Cardiac muscle cell (in vitro differentiated cells and primary cell): ENCODE data around the gene GSKIP. TPM values are rescaled to one million over a fixed set of nuclear protein-coding genes. Genes with fewer than 3 reads are reported as not detected.
A peak's percentile ranks its signal among the peaks of the same experiment; 100 is the strongest.

Experiments
- DNase-seq, 2 donors: peaks; one replicate each; pipeline versions ENCODE4 v3.0.0 to v3.0.0-alpha.2; 2010 to 2017; ENCODE audit warnings: low read depth in 1 of 2, low spot score in 1 of 2
- H3K27ac ChIP-seq: fragments of 200-600 bp; sonication (generic); 2 replicates; pipeline ENCODE4 v1.5.1; 2016
- H3K27me3 ChIP-seq: fragments of 200-600 bp; sonication (generic); 2 replicates; pipeline ENCODE4 v1.6.0; 2016; ENCODE audit warnings: control low read depth
- H3K36me3 ChIP-seq: fragments of 200-600 bp; sonication (generic); 2 replicates; pipeline ENCODE4 v1.5.1; 2016; ENCODE audit warnings: control low read depth
- H3K4me1 ChIP-seq: fragments of 200-600 bp; sonication (generic); 2 replicates; pipeline ENCODE4 v1.8.1; 2017; ENCODE audit warnings: low read depth, mild to moderate bottlenecking, mixed run types
- H3K4me3 ChIP-seq: fragments of 200-600 bp; sonication (generic); 2 replicates; pipeline ENCODE4 v1.5.1; 2016; ENCODE audit warnings: mild to moderate bottlenecking
- H3K9me3 ChIP-seq: fragments of 200-600 bp; sonication (generic); 2 replicates; pipeline ENCODE4 v1.5.1; 2017; ENCODE audit warnings: low read depth, mild to moderate bottlenecking, control low read depth
- polyA plus RNA-seq: library from polyadenylated mRNA; unstranded; fragments of >200 nt; fragmentation: Nextera tagmentation; extraction: Ambion mirVana; gene quantifications from 2 replicates; pipeline ENCODE4 v1.2.1, GENCODE V29; 2016
- total RNA-seq: library from RNA; depleted of rRNA; stranded (reverse); fragments of >200 nt; gene quantifications from 2 replicates; pipeline ENCODE4 v1.2.3, GENCODE V29; 2016
- TF ChIP-seq, protein P1 (sequence below): IDR thresholded peaks from 2 replicates; pipeline ENCODE4 v1.5.1; 2012; ENCODE audit warnings: low read depth, mild to moderate bottlenecking, low read length

Gene GSKIP
- total and polyA plus RNA-seq, 2 experiments from 2014 or later: 11.8 to 30.8 TPM

DNA sequence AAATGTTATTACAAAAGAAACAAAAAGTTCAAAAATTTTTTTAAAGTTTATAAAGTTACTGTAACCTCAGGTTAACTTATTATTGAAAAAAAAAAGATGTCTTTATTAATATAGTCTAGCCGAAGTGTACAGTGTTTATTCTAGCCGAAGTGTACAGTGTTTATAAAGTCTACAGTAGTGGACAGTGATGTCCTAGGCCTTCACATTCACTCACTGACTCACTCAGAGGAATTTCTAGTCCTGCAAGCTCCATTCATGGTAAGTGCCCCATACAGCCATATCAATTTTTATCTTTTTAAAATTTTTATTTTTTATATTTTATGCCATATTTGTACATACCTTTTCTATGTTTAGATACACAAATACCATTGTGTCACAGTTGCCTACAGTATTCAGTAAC lies 10.6 kb upstream of the GSKIP start:
- Histone ChIP-seq H3K9me3 (no peaks in the 10 kb centered on the region), H3K27me3 (no peaks in the 10 kb centered on the region), H3K27ac (no peak overlapping the region), H3K4me1 (peaks cover 9% of the 10 kb centered on the region), H3K36me3 (no peaks in the 10 kb centered on the region), H3K4me3 (no peak overlapping the region)
- TF ChIP-seq, protein P1, sequence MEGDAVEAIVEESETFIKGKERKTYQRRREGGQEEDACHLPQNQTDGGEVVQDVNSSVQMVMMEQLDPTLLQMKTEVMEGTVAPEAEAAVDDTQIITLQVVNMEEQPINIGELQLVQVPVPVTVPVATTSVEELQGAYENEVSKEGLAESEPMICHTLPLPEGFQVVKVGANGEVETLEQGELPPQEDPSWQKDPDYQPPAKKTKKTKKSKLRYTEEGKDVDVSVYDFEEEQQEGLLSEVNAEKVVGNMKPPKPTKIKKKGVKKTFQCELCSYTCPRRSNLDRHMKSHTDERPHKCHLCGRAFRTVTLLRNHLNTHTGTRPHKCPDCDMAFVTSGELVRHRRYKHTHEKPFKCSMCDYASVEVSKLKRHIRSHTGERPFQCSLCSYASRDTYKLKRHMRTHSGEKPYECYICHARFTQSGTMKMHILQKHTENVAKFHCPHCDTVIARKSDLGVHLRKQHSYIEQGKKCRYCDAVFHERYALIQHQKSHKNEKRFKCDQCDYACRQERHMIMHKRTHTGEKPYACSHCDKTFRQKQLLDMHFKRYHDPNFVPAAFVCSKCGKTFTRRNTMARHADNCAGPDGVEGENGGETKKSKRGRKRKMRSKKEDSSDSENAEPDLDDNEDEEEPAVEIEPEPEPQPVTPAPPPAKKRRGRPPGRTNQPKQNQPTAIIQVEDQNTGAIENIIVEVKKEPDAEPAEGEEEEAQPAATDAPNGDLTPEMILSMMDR: no peak
- DNase-seq: no peak

GRCh38 chr14:96354246-96354645 lies 9.1 kb upstream of the GSKIP start:
- Histone ChIP-seq H3K4me1 (peaks cover 3% of the 10 kb centered on the region), H3K4me3 (no peak overlapping the region), H3K27me3 (no peaks in the 10 kb centered on the region), H3K36me3 (no peaks in the 10 kb centered on the region), H3K27ac (no peak overlapping the region), H3K9me3 (no peaks in the 10 kb centered on the region)
- TF ChIP-seq, protein P1: no peak
- DNase-seq: no peak

DNA sequence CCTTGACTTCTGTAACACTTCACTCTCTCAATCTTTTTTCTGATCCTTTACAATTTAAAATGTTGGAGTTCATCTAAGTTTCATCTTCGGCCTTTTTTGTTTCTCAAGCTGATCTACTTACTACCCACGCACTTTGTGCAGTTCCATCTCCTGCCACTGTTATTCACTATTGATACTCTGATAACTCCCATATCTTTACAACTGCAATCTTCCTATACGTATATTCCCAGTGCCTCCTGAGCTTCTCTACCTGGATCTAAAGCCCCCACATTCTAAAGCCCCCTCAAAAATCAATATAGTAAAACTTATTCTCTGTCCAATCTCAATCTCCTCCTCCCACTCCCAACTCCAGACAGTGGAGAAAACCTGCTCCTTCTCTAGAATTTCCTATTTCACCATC lies 6.1 kb upstream of the GSKIP start:
- TF ChIP-seq, protein P1: no peak
- Histone ChIP-seq H3K9me3 (no peaks in the 10 kb centered on the region), H3K27ac (no peak overlapping the region), H3K4me3 (no peak overlapping the region), H3K36me3 (no peaks in the 10 kb centered on the region), H3K27me3 (no peaks in the 10 kb centered on the region), H3K4me1 (peaks cover 11% of the 10 kb centered on the region)
- no peak for DNase-seq

DNA sequence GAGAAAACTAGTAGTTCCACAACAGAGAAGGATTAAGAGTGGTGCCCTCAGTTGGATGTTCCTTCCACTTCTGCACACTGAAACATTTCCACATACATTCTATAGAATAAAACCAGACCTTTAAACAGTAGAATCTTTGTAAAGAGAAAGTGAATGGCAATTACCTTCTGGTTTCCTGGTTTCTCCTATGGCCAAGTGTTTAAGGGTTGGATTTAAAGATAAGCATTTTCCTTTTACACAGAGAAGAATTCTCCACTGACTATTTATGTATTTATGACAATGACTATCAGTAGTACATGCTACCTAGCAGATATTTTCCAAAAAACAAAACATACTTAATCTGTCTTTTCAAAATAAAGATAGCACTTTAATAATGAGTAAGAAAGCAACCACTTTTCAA lies 3.4 kb upstream of the GSKIP start:
- no peak overlapping the region for H3K27ac ChIP-seq
- no peaks in the 10 kb centered on the region for H3K27me3 ChIP-seq
- H3K4me3 ChIP-seq: no peak overlapping the region
- H3K9me3 ChIP-seq: no peaks in the 10 kb centered on the region
- TF ChIP-seq, protein P1: no peak
- no peak for DNase-seq
- no peaks in the 10 kb centered on the region for H3K36me3 ChIP-seq
- H3K4me1 ChIP-seq: peaks cover 11% of the 10 kb centered on the region

DNA sequence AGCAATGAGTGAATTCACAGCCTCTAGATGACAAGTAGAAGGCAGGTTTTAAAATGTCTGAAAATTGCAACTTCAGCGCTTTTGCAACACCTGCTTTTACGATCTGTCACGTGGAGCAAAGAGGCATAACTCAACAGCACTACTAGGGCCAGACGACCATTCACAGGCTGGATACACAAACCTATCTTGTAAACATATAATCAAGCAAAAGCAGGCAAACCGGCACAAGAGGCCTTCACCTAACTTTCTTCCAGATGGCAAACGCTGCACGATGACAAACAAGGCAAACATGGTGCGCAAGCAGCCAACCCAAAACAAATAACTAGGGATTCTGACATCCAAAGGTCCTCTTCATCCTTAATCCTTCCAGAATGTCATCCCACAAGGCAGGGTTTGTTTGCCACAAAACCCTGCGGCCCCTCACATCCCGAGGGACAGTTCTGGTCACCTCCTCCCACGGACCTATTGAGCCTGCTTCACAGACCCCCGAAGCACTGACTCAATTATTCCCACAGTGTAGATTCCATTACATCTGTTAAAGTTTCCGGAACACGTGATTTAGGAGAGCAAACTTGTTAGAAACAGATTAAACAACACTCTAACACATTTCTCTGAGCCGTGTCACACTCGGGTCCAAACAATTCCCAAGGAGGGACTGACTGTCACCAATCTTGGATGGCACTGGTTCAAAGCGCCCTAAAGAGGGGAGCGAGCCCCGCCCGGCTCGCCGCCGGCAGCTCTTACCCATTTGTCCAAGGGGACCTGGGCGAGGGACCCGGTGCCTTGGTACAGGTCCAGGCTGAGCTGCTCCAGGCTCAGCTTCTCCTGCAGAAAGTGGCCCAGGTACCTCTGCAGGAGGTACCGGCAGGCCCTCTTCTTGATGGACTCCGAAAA lies 1.0 kb upstream of the GSKIP start:
- peaks cover 11% of the 10 kb centered on the region for H3K4me1 ChIP-seq
- H3K9me3 ChIP-seq: no peaks in the 10 kb centered on the region
- H3K27me3 ChIP-seq: no peaks in the 10 kb centered on the region
- peak overlapping the region; percentile 95 for H3K27ac ChIP-seq
- no peaks in the 10 kb centered on the region for H3K36me3 ChIP-seq
- TF ChIP-seq, protein P1: no peak
- DNase-seq: peak; percentile 20 to 44
- peak overlapping the region; percentile 76 for H3K4me3 ChIP-seq
